ENCODE data around the gene CCR2.

CCR2 gene

GRCh38 chr3:46356276-46356675, 2.4 kb downstream of the CCR2 start:
- Histone ChIP-seq H3K9me2 (replicated peaks; ENCODE audit: low read depth, low read length) (no peaks in the 10 kb centered on the region), H3K4me3 (ENCODE audit: low read length, poor library complexity, severe bottlenecking) (no peak overlapping the region), H3K79me2 (ENCODE audit: insufficient read depth, low read length) (no peaks in the 10 kb centered on the region), H3F3A (ENCODE audit: low read depth) (no peaks in the 10 kb centered on the region), H3K4me1 (ENCODE audit: insufficient read depth, low read length, poor library complexity, severe bottlenecking) (peaks cover 14% of the 10 kb centered on the region), H3K9me3 (ENCODE audit: insufficient read depth, low read depth, low read length) (no peaks in the 10 kb centered on the region), H4K20me1 (ENCODE audit: insufficient read depth, low read length, poor library complexity, severe bottlenecking) (no peaks in the 10 kb centered on the region), H3K9ac (ENCODE audit: low read depth, low read length, poor library complexity, severe bottlenecking) (no peak overlapping the region), H2AFZ (ENCODE audit: low read length) (no peak overlapping the region), H3K4me2 (ENCODE audit: low read depth, low read length, poor library complexity, severe bottlenecking) (no peak overlapping the region), H3K36me3 (ENCODE audit: insufficient read depth, low read length) (no peaks in the 10 kb centered on the region), H3K27me3 (ENCODE audit: insufficient read depth, low read length, poor library complexity, severe bottlenecking) (peaks cover 23% of the 10 kb centered on the region)
- TF ChIP-seq EZH2phosphoT487 (IDR thresholded peaks at IDR 0.05; ENCODE audit: borderline replicate concordance) = no peak
- TF ChIP-seq CTCF (conservative IDR thresholded peaks at IDR 0.05; ENCODE audit: low read length) = no peak

GRCh38 chr3:46356909-46357308, 3.0 kb downstream of the CCR2 start:
- Histone ChIP-seq H4K20me1 (ENCODE audit: insufficient read depth, low read length, poor library complexity, severe bottlenecking) (no peaks in the 10 kb centered on the region), H3K79me2 (ENCODE audit: insufficient read depth, low read length) (no peaks in the 10 kb centered on the region), H3K27me3 (ENCODE audit: insufficient read depth, low read length, poor library complexity, severe bottlenecking) (peaks cover 17% of the 10 kb centered on the region), H2AFZ (ENCODE audit: low read length) (no peak overlapping the region), H3K4me2 (ENCODE audit: low read depth, low read length, poor library complexity, severe bottlenecking) (no peak overlapping the region), H3K4me3 (ENCODE audit: low read length, poor library complexity, severe bottlenecking) (no peak overlapping the region), H3K36me3 (ENCODE audit: insufficient read depth, low read length) (no peaks in the 10 kb centered on the region), H3F3A (ENCODE audit: low read depth) (no peaks in the 10 kb centered on the region), H3K4me1 (ENCODE audit: insufficient read depth, low read length, poor library complexity, severe bottlenecking) (peaks cover 14% of the 10 kb centered on the region), H3K9ac (ENCODE audit: low read depth, low read length, poor library complexity, severe bottlenecking) (no peak overlapping the region), H3K9me2 (replicated peaks; ENCODE audit: low read depth, low read length) (no peaks in the 10 kb centered on the region), H3K9me3 (ENCODE audit: insufficient read depth, low read depth, low read length) (no peaks in the 10 kb centered on the region)
- TF ChIP-seq CTCF (conservative IDR thresholded peaks at IDR 0.05; ENCODE audit: low read length) = no peak
- TF ChIP-seq EZH2phosphoT487 (IDR thresholded peaks at IDR 0.05; ENCODE audit: borderline replicate concordance) = no peak

- Histone ChIP-seq H3K4me3 (ENCODE audit: low read length, poor library complexity, severe bottlenecking) (no peak overlapping the region), H4K20me1 (ENCODE audit: insufficient read depth, low read length, poor library complexity, severe bottlenecking) (no peaks in the 10 kb centered on the region), H3F3A (ENCODE audit: low read depth) (no peaks in the 10 kb centered on the region), H2AFZ (ENCODE audit: low read length) (no peak overlapping the region), H3K9me2 (replicated peaks; ENCODE audit: low read depth, low read length) (no peaks in the 10 kb centered on the region), H3K36me3 (ENCODE audit: insufficient read depth, low read length) (no peaks in the 10 kb centered on the region), H3K4me2 (ENCODE audit: low read depth, low read length, poor library complexity, severe bottlenecking) (no peak overlapping the region), H3K9me3 (ENCODE audit: insufficient read depth, low read depth, low read length) (no peaks in the 10 kb centered on the region), H3K9ac (ENCODE audit: low read depth, low read length, poor library complexity, severe bottlenecking) (no peak overlapping the region), H3K4me1 (ENCODE audit: insufficient read depth, low read length, poor library complexity, severe bottlenecking) (peaks cover 14% of the 10 kb centered on the region), H3K79me2 (ENCODE audit: insufficient read depth, low read length) (no peaks in the 10 kb centered on the region), H3K27me3 (ENCODE audit: insufficient read depth, low read length, poor library complexity, severe bottlenecking) (peaks cover 14% of the 10 kb centered on the region)
- TF ChIP-seq EZH2phosphoT487 (IDR thresholded peaks at IDR 0.05; ENCODE audit: borderline replicate concordance) = no peak
- TF ChIP-seq CTCF (conservative IDR thresholded peaks at IDR 0.05; ENCODE audit: low read length) = no peak
Observed at GRCh38 chr3:46358466-46358865, 4.6 kb downstream of the CCR2 start.
